ENCODE results near the gene RWDD1. TPM values are rescaled to one million over a fixed set of nuclear protein-coding genes. Genes with fewer than 3 reads are reported as not detected.

RWDD1 gene, protein sequence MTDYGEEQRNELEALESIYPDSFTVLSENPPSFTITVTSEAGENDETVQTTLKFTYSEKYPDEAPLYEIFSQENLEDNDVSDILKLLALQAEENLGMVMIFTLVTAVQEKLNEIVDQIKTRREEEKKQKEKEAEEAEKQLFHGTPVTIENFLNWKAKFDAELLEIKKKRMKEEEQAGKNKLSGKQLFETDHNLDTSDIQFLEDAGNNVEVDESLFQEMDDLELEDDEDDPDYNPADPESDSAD
- 16.2 TPM for total RNA-seq

- DNase-seq (ENCODE audit: low read depth in 2 of 3, low spot score in 2 of 3) = peak; percentile 91 to 100 (median 99)
Measured at GRCh38 chr6:116570856-116571682, at the start of gene RWDD1. Gene RWDD1 (plus strand): TSS chr6:116571504. CDS start chr6:116571583, 79 bp downstream.

DNA sequence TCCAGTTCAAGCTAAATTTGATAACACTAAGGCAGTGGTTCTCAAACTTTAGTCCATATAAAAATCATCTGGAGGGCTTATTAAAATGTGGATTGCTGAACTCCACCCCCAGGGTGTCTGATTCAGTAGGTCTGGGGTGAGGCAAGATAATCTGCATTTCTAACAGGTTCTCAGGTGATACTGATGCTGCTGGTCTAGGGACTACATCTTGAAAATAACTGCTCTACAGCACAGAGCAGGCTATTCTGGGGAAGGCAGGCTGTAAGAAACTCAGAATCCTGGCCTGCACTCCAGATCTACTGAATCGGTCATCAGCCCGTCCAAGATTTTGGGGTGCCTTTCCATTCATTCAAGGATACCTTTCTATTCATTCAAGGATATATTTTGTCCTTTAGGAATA, 48.4 kb upstream of the RWDD1 start:
- DNase-seq (ENCODE audit: low read depth in 2 of 3, low spot score in 2 of 3) = no peak

GRCh38 chr6:116524236-116524635, 47.1 kb upstream of the RWDD1 start:
- no peak for DNase-seq (ENCODE audit: low read depth in 2 of 3, low spot score in 2 of 3)

- no peak for DNase-seq (ENCODE audit: low read depth in 2 of 3, low spot score in 2 of 3)
Measured at GRCh38 chr6:116528133-116528532, 43.2 kb upstream of the RWDD1 start.

- DNase-seq (ENCODE audit: low read depth in 2 of 3, low spot score in 2 of 3) = no peak
Measured at GRCh38 chr6:116528780-116529179, 42.5 kb upstream of the RWDD1 start.

GRCh38 chr6:116529466-116530290, 41.6 kb upstream of the RWDD1 start:
- DNase-seq (ENCODE audit: low read depth in 2 of 3, low spot score in 2 of 3) = no peak

DNA sequence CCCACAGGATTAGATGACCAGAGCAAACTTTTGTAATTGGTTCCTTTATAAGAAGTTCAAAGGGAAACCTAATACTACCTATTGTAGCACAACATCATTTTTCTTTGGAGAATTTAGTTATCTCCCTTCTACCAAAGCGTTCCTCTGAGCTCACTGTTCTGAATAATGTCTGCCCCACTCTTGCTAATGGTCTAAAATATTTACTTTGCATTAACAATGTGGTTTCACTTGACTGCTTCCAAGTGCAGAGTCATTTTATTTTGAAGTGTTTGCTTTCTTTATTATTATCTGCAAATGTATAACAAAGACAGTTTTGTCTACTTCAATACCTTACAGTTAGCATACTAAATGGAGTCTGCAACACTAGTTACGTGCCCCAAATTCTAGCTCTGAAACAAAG, 40.9 kb upstream of the RWDD1 start:
- DNase-seq (ENCODE audit: low read depth in 2 of 3, low spot score in 2 of 3) = no peak

GRCh38 chr6:116531675-116532570, 39.4 kb upstream of the RWDD1 start:
- peak; percentile 28 to 87 (median 73) for DNase-seq (ENCODE audit: low read depth in 2 of 3, low spot score in 2 of 3)

GRCh38 chr6:116533233-116533957, 37.9 kb upstream of the RWDD1 start:
- DNase-seq (ENCODE audit: low read depth in 2 of 3, low spot score in 2 of 3) = no peak

DNA sequence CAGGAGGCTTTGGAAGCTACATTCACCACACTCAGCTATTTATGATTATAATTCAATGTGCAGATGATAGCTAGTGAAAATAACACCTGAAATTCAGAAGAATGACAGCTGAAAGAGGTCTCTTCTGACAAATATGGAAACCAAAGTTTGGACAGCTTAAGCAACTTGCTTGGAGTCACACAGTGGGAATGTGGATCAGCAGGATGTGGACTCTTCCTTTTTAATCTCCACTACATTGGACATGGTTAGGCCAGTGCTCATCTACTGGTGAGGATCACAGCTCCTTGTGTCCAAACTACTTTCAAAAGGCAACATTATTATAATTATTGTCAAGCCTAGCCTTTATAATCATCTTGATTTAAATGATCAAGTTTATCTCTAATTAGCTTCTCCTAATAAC, 36.2 kb upstream of the RWDD1 start:
- no peak for DNase-seq (ENCODE audit: low read depth in 2 of 3, low spot score in 2 of 3)

DNA sequence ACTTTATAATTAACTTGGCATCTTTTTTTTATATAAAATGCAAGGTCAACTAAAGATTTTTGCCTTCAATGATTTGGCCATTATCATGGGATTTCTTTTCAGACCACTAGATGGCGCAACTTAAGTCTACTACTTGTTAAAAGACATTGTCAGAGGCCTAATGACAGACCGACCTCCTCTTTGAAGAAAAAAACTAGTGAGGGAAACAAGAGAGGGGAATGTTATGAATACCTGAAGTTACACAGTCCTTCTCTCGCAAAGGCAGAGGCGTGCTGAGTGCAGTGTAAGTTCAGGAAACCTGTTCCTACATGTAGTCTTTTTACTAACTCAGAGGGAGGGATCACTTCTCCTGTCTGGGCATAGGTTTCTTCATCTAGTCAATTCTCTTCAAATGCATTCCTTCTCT, 35.1 kb upstream of the RWDD1 start:
- peak; percentile 24 to 82 (median 46) for DNase-seq (ENCODE audit: low read depth in 2 of 3, low spot score in 2 of 3)

GRCh38 chr6:116542426-116542825, 28.9 kb upstream of the RWDD1 start:
- no peak for DNase-seq (ENCODE audit: low read depth in 2 of 3, low spot score in 2 of 3)

DNA sequence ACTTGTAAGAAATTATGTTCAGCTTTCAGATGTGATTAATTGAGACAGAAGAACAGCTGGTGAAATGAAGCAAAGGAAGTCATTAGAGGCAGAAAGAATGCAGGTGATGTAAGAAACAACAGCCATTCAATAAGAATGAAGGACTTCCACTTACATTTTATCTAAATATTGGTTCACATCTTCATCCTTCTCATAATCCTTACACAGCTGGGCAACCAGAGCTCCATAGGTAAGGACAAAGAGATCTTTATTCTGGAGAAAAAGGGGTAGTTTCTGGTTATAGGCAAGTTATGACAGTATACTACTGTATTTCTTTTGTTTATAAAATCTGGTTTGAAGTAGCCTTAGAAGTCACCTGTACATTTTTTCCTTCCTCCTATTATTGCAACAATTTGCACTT, 28.2 kb upstream of the RWDD1 start:
- DNase-seq (ENCODE audit: low read depth in 2 of 3, low spot score in 2 of 3) = no peak

- no peak for DNase-seq (ENCODE audit: low read depth in 2 of 3, low spot score in 2 of 3)
Measured at GRCh38 chr6:116545651-116546050, 25.7 kb upstream of the RWDD1 start, which contains the start of gene TRAPPC3L. Gene TRAPPC3L (minus strand): TSS chr6:116545684. CDS start chr6:116545514, 170 bp downstream.

DNA sequence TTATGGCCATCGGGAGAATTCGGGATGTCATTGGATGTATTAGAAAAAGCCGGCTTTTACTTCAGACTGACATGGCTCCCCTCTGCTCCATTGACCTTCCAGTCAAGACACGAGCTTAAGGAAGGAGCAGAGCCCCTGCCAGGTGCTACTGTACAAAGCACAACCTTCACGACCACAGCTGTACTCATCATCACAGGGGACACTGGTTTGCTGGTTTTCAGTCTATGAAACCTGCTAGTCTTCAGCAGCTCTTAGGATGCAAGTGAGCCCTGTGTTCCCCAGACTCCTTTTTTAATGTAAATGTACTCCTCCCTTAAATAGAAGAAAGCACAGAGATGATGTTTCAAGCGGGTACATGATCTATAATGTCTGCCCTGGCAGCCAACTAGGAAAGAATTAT, 23.9 kb upstream of the RWDD1 start:
- no peak for DNase-seq (ENCODE audit: low read depth in 2 of 3, low spot score in 2 of 3)

DNA sequence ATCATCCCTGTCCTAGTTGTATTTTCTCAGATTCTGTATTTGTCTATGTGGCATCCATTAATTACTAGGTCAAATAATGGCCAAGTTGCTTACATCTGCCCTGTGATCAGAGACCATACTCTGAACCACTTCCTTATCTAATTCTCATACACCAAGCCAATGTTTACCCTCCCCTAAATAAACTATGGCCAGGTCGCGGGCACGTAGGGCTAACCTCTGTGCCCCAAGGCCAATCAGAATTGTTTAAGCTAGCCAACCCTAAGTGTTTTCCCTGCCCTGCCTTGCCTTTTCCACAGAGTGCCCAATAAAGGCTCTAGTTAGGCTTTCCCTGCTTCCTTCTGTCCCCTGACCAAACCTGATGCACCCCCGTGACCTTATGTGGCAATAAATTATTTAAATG, 20.5 kb upstream of the RWDD1 start:
- no peak for DNase-seq (ENCODE audit: low read depth in 2 of 3, low spot score in 2 of 3)

DNA sequence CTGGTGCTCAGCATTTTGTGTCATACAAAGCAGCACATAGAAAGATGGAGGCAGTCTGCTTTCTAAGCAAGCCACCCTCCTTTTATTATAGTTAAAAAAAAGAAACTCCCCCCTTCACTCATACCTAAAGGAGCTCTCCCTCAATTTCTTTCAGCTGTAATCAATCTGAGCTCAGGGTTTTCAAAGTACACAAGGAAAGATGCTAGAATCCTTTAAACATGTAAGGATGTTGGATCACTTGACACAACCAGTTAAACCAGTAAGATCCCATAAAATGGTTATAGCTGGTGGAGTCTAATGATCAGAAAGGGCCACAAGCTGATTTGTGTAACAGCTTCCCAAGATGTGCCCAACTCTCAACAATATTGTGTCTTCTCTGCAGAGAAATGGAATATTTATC, 17.9 kb upstream of the RWDD1 start, which contains the start of gene CALHM4:
CALHM4 (plus strand) TSS at position 301 of the 400 bp plus-strand sequence; CDS start at position 344, 43 bp downstream.
- no peak for DNase-seq (ENCODE audit: low read depth in 2 of 3, low spot score in 2 of 3)

DNA sequence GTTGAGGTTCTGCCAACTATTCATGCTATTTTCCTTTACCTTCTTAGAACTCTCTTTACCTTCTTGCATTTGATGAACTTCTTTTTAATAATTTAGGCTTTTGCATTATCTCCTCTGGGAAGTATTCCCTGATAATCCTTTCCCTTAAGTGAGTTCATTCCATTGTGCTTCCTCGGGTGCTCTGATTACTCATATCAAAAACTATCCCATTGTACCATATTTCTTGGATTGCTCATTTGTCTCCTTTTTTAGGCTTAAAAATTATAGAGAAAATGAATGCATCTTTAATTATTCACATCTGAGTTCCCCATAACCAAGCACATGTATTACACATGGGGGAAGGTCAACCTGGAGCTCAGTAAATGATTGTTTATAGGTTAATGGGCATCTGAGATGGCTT, 15.2 kb upstream of the RWDD1 start:
- DNase-seq (ENCODE audit: low read depth in 2 of 3, low spot score in 2 of 3) = no peak

- no peak for DNase-seq (ENCODE audit: low read depth in 2 of 3, low spot score in 2 of 3)
Measured at GRCh38 chr6:116556814-116557415, 14.4 kb upstream of the RWDD1 start.

All from hematopoietic multipotent progenitor cell (in vitro differentiated cells).